ENCODE measurements around the gene AGPAT3. TPM values are rescaled to one million over a fixed set of nuclear protein-coding genes. Genes with fewer than 3 reads are reported as not detected.

AGPAT3 gene
- total and polyA plus RNA-seq, 2 experiments from 2014 or later = 41.0 to 51.2 TPM

GRCh38 chr21:43939443-43940328 lies 74.7 kb downstream of the AGPAT3 start:
- H2AFZ ChIP-seq = no peak overlapping the region
- H3K4me1 ChIP-seq (ENCODE audit: insufficient read depth) = peaks cover 6% of the 10 kb centered on the region
- H3K9me2 ChIP-seq (replicated peaks; ENCODE audit: insufficient read depth) = no peaks in the 10 kb centered on the region
- no peaks in the 10 kb centered on the region for H3K9me3 ChIP-seq (ENCODE audit: low read depth)
- TF ChIP-seq EZH2phosphoT487 (IDR thresholded peaks at IDR 0.05; ENCODE audit: low read depth, severe bottlenecking, unreplicated experiment) = no peak
- no peak for TF ChIP-seq EZH2 (IDR thresholded peaks at IDR 0.05; ENCODE audit: borderline replicate concordance)
- DNase-seq (ENCODE audit: low spot score) = no peak
- peaks cover 32% of the 10 kb centered on the region for H3K79me2 ChIP-seq
- no peak overlapping the region for H3K27ac ChIP-seq
- no peaks in the 10 kb centered on the region for H3K36me3 ChIP-seq (replicated peaks; ENCODE audit: insufficient read depth, low read depth)
- 84% methylated on average over 30 of the region's 30 CpGs for WGBS (ENCODE audit: low lambda C conversion rate, missing lambda C conversion rate)
- peaks cover 47% of the 10 kb centered on the region for H4K20me1 ChIP-seq (ENCODE audit: insufficient read depth, poor library complexity, severe bottlenecking)
- H3K4me2 ChIP-seq = peak overlapping the region; percentile 80
- H3K4me3 ChIP-seq = no peak overlapping the region
- no peaks in the 10 kb centered on the region for H3K27me3 ChIP-seq

GRCh38 chr21:43940329-43941050 lies 75.5 kb downstream of the AGPAT3 start:
- WGBS (ENCODE audit: low lambda C conversion rate, missing lambda C conversion rate) = 87% methylated on average over 21 of the region's 21 CpGs
- H3K9me3 ChIP-seq (ENCODE audit: low read depth) = no peaks in the 10 kb centered on the region
- H3K27ac ChIP-seq = no peak overlapping the region
- peaks cover 6% of the 10 kb centered on the region for H3K4me1 ChIP-seq (ENCODE audit: insufficient read depth)
- peaks cover 35% of the 10 kb centered on the region for H3K79me2 ChIP-seq
- peaks cover 51% of the 10 kb centered on the region for H4K20me1 ChIP-seq (ENCODE audit: insufficient read depth, poor library complexity, severe bottlenecking)
- no peaks in the 10 kb centered on the region for H3K36me3 ChIP-seq (replicated peaks; ENCODE audit: insufficient read depth, low read depth)
- H3K27me3 ChIP-seq = no peaks in the 10 kb centered on the region
- no peak overlapping the region for H2AFZ ChIP-seq
- H3K9me2 ChIP-seq (replicated peaks; ENCODE audit: insufficient read depth) = no peaks in the 10 kb centered on the region
- TF ChIP-seq CTCF (IDR thresholded peaks at IDR 0.05; ENCODE audit: poor library complexity) (no peak), EZH2 (IDR thresholded peaks at IDR 0.05; ENCODE audit: borderline replicate concordance) (no peak), EZH2phosphoT487 (IDR thresholded peaks at IDR 0.05; ENCODE audit: low read depth, severe bottlenecking, unreplicated experiment) (no peak)
- no peak for DNase-seq (ENCODE audit: low spot score)
- H3K4me2 ChIP-seq = no peak overlapping the region
- no peak overlapping the region for H3K4me3 ChIP-seq

- H3K4me3 ChIP-seq = no peak overlapping the region
- no peaks in the 10 kb centered on the region for H3K9me2 ChIP-seq (replicated peaks; ENCODE audit: insufficient read depth)
- DNase-seq (ENCODE audit: low spot score) = no peak
- peaks cover 33% of the 10 kb centered on the region for H3K79me2 ChIP-seq
- H3K9me3 ChIP-seq (ENCODE audit: low read depth) = no peaks in the 10 kb centered on the region
- no peak overlapping the region for H3K4me2 ChIP-seq
- WGBS (ENCODE audit: low lambda C conversion rate, missing lambda C conversion rate) = 99% methylated on average over 20 of the region's 20 CpGs
- no peaks in the 10 kb centered on the region for H3K36me3 ChIP-seq (replicated peaks; ENCODE audit: insufficient read depth, low read depth)
- H3K27me3 ChIP-seq = no peaks in the 10 kb centered on the region
- H3K27ac ChIP-seq = no peak overlapping the region
- H4K20me1 ChIP-seq (ENCODE audit: insufficient read depth, poor library complexity, severe bottlenecking) = peaks cover 52% of the 10 kb centered on the region
- no peak overlapping the region for H2AFZ ChIP-seq
- H3K4me1 ChIP-seq (ENCODE audit: insufficient read depth) = peaks cover 6% of the 10 kb centered on the region
- no peak for TF ChIP-seq EZH2phosphoT487 (IDR thresholded peaks at IDR 0.05; ENCODE audit: low read depth, severe bottlenecking, unreplicated experiment)
- TF ChIP-seq EZH2 (IDR thresholded peaks at IDR 0.05; ENCODE audit: borderline replicate concordance) = no peak
- TF ChIP-seq CTCF (IDR thresholded peaks at IDR 0.05; ENCODE audit: poor library complexity) = no peak
These were observed 77.2 kb downstream of the AGPAT3 start for GRCh38 chr21:43942201-43942600.

GRCh38 chr21:43942621-43943020 lies 77.6 kb downstream of the AGPAT3 start:
- H3K4me3 ChIP-seq = no peak overlapping the region
- H3K36me3 ChIP-seq (replicated peaks; ENCODE audit: insufficient read depth, low read depth) = no peaks in the 10 kb centered on the region
- no peak overlapping the region for H3K4me2 ChIP-seq
- no peaks in the 10 kb centered on the region for H3K9me2 ChIP-seq (replicated peaks; ENCODE audit: insufficient read depth)
- no peak for DNase-seq (ENCODE audit: low spot score)
- H3K27ac ChIP-seq = no peak overlapping the region
- no peaks in the 10 kb centered on the region for H3K9me3 ChIP-seq (ENCODE audit: low read depth)
- no peaks in the 10 kb centered on the region for H3K27me3 ChIP-seq
- WGBS (ENCODE audit: low lambda C conversion rate, missing lambda C conversion rate) = 95% methylated on average over 13 of the region's 13 CpGs
- peaks cover 48% of the 10 kb centered on the region for H4K20me1 ChIP-seq (ENCODE audit: insufficient read depth, poor library complexity, severe bottlenecking)
- H3K79me2 ChIP-seq = peaks cover 30% of the 10 kb centered on the region
- H3K4me1 ChIP-seq (ENCODE audit: insufficient read depth) = peaks cover 6% of the 10 kb centered on the region
- TF ChIP-seq EZH2 (IDR thresholded peaks at IDR 0.05; ENCODE audit: borderline replicate concordance) = no peak
- no peak for TF ChIP-seq EZH2phosphoT487 (IDR thresholded peaks at IDR 0.05; ENCODE audit: low read depth, severe bottlenecking, unreplicated experiment)
- no peak for TF ChIP-seq CTCF (IDR thresholded peaks at IDR 0.05; ENCODE audit: poor library complexity)
- H2AFZ ChIP-seq = no peak overlapping the region

Measured in hepatocyte (in vitro differentiated cells).